Measurements from ENCODE around the gene RCAN1.
"Not testable (repeated sequence)": the region's sequence is repeated elsewhere in the genome, so short reads cannot be mapped to it uniquely, and the experiment has no call there.

Gene RCAN1

GRCh38 chr21:34568801-34569200 lies 46.1 kb downstream of the RCAN1 start:
- DNase-seq = not testable (repeated sequence)

GRCh38 chr21:34567604-34568155 lies 47.2 kb downstream of the RCAN1 start:
- no peak for DNase-seq

GRCh38 chr21:34565238-34565637 lies 49.7 kb downstream of the RCAN1 start:
- no peak for DNase-seq

GRCh38 chr21:34563370-34563769 lies 51.5 kb downstream of the RCAN1 start:
- not testable (repeated sequence) for DNase-seq

- DNase-seq = no peak
These were observed 53.1 kb downstream of the RCAN1 start for GRCh38 chr21:34561806-34562205.

- no peak for DNase-seq
These were observed 54.3 kb downstream of the RCAN1 start for GRCh38 chr21:34560609-34561008.

GRCh38 chr21:34560021-34560420 lies 54.9 kb downstream of the RCAN1 start:
- DNase-seq = no peak

- DNase-seq = no peak
These were observed 55.8 kb downstream of the RCAN1 start for GRCh38 chr21:34559089-34559631.

GRCh38 chr21:34558166-34558565 lies 56.7 kb downstream of the RCAN1 start:
- DNase-seq = no peak

GRCh38 chr21:34557261-34557660 lies 57.7 kb downstream of the RCAN1 start:
- DNase-seq = no peak

- not testable (repeated sequence) for DNase-seq
These were observed 60.2 kb downstream of the RCAN1 start for GRCh38 chr21:34554670-34555069.

GRCh38 chr21:34554227-34554626 lies 60.7 kb downstream of the RCAN1 start:
- no peak for DNase-seq

GRCh38 chr21:34553151-34553952 lies 61.6 kb downstream of the RCAN1 start:
- no peak for DNase-seq

GRCh38 chr21:34552360-34553098 lies 62.4 kb downstream of the RCAN1 start:
- no peak for DNase-seq

- DNase-seq = no peak
These were observed 64.6 kb downstream of the RCAN1 start for GRCh38 chr21:34550182-34550799.

- no peak for DNase-seq
These were observed 66.0 kb downstream of the RCAN1 start for GRCh38 chr21:34548781-34549376.

GRCh38 chr21:34546542-34546941 lies 68.4 kb downstream of the RCAN1 start:
- no peak for DNase-seq

- no peak for DNase-seq
These were observed 69.6 kb downstream of the RCAN1 start for GRCh38 chr21:34545079-34545884.

GRCh38 chr21:34544032-34544496 lies 70.8 kb downstream of the RCAN1 start:
- peak; percentile 19 for DNase-seq

- no peak for DNase-seq
These were observed 71.9 kb downstream of the RCAN1 start for GRCh38 chr21:34543017-34543416.

- no peak for DNase-seq
These were observed 74.7 kb downstream of the RCAN1 start for GRCh38 chr21:34540206-34540605.

- DNase-seq = no peak
These were observed 77.1 kb downstream of the RCAN1 start for GRCh38 chr21:34537838-34538237.
